ENCODE results near the gene TCF20.

TCF20 gene

GRCh38 chr22:42256220-42256619 is 14.2 kb downstream of the TCF20 start:
- TF ChIP-seq, protein P1, sequence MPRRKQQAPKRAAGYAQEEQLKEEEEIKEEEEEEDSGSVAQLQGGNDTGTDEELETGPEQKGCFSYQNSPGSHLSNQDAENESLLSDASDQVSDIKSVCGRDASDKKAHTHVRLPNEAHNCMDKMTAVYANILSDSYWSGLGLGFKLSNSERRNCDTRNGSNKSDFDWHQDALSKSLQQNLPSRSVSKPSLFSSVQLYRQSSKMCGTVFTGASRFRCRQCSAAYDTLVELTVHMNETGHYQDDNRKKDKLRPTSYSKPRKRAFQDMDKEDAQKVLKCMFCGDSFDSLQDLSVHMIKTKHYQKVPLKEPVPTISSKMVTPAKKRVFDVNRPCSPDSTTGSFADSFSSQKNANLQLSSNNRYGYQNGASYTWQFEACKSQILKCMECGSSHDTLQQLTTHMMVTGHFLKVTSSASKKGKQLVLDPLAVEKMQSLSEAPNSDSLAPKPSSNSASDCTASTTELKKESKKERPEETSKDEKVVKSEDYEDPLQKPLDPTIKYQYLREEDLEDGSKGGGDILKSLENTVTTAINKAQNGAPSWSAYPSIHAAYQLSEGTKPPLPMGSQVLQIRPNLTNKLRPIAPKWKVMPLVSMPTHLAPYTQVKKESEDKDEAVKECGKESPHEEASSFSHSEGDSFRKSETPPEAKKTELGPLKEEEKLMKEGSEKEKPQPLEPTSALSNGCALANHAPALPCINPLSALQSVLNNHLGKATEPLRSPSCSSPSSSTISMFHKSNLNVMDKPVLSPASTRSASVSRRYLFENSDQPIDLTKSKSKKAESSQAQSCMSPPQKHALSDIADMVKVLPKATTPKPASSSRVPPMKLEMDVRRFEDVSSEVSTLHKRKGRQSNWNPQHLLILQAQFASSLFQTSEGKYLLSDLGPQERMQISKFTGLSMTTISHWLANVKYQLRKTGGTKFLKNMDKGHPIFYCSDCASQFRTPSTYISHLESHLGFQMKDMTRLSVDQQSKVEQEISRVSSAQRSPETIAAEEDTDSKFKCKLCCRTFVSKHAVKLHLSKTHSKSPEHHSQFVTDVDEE (CRISPR knock-in tag; IDR thresholded peaks at IDR 0.05): no peak
- TF ChIP-seq GLIS3 (CRISPR knock-in tag; IDR thresholded peaks at IDR 0.05) (no peak), SNAI2 (CRISPR knock-in tag; IDR thresholded peaks at IDR 0.05) (no peak), ZNF8 (CRISPR knock-in tag; IDR thresholded peaks at IDR 0.05) (no peak)
- ATAC-seq: no peak

- TF ChIP-seq, protein P2, sequence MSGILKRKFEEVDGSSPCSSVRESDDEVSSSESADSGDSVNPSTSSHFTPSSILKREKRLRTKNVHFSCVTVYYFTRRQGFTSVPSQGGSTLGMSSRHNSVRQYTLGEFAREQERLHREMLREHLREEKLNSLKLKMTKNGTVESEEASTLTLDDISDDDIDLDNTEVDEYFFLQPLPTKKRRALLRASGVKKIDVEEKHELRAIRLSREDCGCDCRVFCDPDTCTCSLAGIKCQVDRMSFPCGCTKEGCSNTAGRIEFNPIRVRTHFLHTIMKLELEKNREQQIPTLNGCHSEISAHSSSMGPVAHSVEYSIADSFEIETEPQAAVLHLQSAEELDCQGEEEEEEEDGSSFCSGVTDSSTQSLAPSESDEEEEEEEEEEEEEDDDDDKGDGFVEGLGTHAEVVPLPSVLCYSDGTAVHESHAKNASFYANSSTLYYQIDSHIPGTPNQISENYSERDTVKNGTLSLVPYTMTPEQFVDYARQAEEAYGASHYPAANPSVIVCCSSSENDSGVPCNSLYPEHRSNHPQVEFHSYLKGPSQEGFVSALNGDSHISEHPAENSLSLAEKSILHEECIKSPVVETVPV (CRISPR knock-in tag; IDR thresholded peaks at IDR 0.05): no peak
- TF ChIP-seq, protein P1 (CRISPR knock-in tag; IDR thresholded peaks at IDR 0.05): no peak
- TF ChIP-seq BACH2 (CRISPR knock-in tag; IDR thresholded peaks at IDR 0.05; ENCODE audit: borderline replicate concordance): no peak
- no peak for TF ChIP-seq ZNF8 (CRISPR knock-in tag; IDR thresholded peaks at IDR 0.05)
- TF ChIP-seq ZFP30 (CRISPR knock-in tag; IDR thresholded peaks at IDR 0.05): no peak
- TF ChIP-seq SNAI2 (CRISPR knock-in tag; IDR thresholded peaks at IDR 0.05): no peak
- no peak for TF ChIP-seq ZFP3 (CRISPR knock-in tag; IDR thresholded peaks at IDR 0.05)
- no peak for TF ChIP-seq ZNF70 (CRISPR knock-in tag; IDR thresholded peaks at IDR 0.05)
- no peak for TF ChIP-seq ZC3H10 (CRISPR knock-in tag; IDR thresholded peaks at IDR 0.05)
- no peak for ATAC-seq
Measured at GRCh38 chr22:42249831-42250230, 20.6 kb downstream of the TCF20 start.

DNA sequence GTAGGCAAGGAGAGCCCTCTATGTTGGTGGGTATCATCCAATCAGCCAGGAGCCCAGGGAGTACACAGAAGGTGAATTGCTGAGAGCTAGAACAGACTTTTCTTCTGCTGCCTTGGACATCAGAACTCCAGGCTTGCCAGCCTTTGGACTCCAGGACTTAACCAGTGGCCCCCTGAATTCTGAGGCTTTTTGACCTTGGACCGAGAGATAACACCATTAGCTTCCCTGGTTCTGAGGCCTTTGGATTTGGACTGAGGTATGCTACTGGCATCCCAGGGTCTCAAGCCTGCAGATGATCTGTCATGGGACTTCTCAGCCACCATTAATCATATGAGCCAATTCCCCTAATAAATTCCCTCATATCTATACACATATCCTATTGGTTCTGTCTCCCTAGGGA is 21.5 kb downstream of the TCF20 start:
- no peak for ATAC-seq

More for the DNA sequence above, 21.5 kb downstream of the TCF20 start:
- TF ChIP-seq, protein P3, sequence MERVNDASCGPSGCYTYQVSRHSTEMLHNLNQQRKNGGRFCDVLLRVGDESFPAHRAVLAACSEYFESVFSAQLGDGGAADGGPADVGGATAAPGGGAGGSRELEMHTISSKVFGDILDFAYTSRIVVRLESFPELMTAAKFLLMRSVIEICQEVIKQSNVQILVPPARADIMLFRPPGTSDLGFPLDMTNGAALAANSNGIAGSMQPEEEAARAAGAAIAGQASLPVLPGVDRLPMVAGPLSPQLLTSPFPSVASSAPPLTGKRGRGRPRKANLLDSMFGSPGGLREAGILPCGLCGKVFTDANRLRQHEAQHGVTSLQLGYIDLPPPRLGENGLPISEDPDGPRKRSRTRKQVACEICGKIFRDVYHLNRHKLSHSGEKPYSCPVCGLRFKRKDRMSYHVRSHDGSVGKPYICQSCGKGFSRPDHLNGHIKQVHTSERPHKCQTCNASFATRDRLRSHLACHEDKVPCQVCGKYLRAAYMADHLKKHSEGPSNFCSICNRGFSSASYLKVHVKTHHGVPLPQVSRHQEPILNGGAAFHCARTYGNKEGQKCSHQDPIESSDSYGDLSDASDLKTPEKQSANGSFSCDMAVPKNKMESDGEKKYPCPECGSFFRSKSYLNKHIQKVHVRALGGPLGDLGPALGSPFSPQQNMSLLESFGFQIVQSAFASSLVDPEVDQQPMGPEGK (CRISPR knock-in tag; IDR thresholded peaks at IDR 0.05; ENCODE audit: borderline replicate concordance): no peak
- TF ChIP-seq ZFP3 (CRISPR knock-in tag; IDR thresholded peaks at IDR 0.05): no peak
- TF ChIP-seq ARNTL (CRISPR knock-in tag; IDR thresholded peaks at IDR 0.05; ENCODE audit: borderline replicate concordance, low read depth): no peak
- TF ChIP-seq, protein P2 (CRISPR knock-in tag; IDR thresholded peaks at IDR 0.05): no peak
- no peak for TF ChIP-seq ZC3H10 (CRISPR knock-in tag; IDR thresholded peaks at IDR 0.05)
- no peak for TF ChIP-seq BACH2 (CRISPR knock-in tag; IDR thresholded peaks at IDR 0.05; ENCODE audit: borderline replicate concordance)
- TF ChIP-seq, protein P4, sequence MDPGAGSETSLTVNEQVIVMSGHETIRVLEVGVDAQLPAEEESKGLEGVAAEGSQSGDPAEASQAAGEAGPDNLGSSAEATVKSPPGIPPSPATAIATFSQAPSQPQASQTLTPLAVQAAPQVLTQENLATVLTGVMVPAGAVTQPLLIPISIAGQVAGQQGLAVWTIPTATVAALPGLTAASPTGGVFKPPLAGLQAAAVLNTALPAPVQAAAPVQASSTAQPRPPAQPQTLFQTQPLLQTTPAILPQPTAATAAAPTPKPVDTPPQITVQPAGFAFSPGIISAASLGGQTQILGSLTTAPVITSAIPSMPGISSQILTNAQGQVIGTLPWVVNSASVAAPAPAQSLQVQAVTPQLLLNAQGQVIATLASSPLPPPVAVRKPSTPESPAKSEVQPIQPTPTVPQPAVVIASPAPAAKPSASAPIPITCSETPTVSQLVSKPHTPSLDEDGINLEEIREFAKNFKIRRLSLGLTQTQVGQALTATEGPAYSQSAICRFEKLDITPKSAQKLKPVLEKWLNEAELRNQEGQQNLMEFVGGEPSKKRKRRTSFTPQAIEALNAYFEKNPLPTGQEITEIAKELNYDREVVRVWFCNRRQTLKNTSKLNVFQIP (CRISPR knock-in tag; IDR thresholded peaks at IDR 0.05; ENCODE audit: borderline replicate concordance, low read depth): no peak
- TF ChIP-seq, protein P1 (CRISPR knock-in tag; IDR thresholded peaks at IDR 0.05): no peak
- TF ChIP-seq RARB (CRISPR knock-in tag; IDR thresholded peaks at IDR 0.05): no peak
- no peak for TF ChIP-seq ZNF565 (CRISPR knock-in tag; conservative IDR thresholded peaks at IDR 0.05; ENCODE audit: low read depth)
- TF ChIP-seq ZNF8 (CRISPR knock-in tag; IDR thresholded peaks at IDR 0.05): no peak
- no peak for TF ChIP-seq CSDC2 (CRISPR knock-in tag; IDR thresholded peaks at IDR 0.05)
- no peak for TF ChIP-seq SNAI2 (CRISPR knock-in tag; IDR thresholded peaks at IDR 0.05)
- no peak for TF ChIP-seq GLIS3 (CRISPR knock-in tag; IDR thresholded peaks at IDR 0.05)
- TF ChIP-seq TOX (CRISPR knock-in tag; IDR thresholded peaks at IDR 0.05; ENCODE audit: borderline replicate concordance): no peak
- no peak for TF ChIP-seq PPARA (CRISPR knock-in tag; IDR thresholded peaks at IDR 0.05; ENCODE audit: borderline replicate concordance)
- TF ChIP-seq ZFP30 (CRISPR knock-in tag; IDR thresholded peaks at IDR 0.05): no peak
- TF ChIP-seq ISL1 (CRISPR knock-in tag; IDR thresholded peaks at IDR 0.05): no peak
- no peak for TF ChIP-seq ZNF70 (CRISPR knock-in tag; IDR thresholded peaks at IDR 0.05)
- TF ChIP-seq OSR1 (CRISPR knock-in tag; IDR thresholded peaks at IDR 0.05): no peak
